AG04449 (cell line): ENCODE results near the gene ALG14.

Experiments
- CTCF ChIA-PET: fragments of 350-600 bp; formaldehyde crosslinking; extraction: SDS; loops from one replicate; lab custom pipeline; 2021; ENCODE audit warnings: antibody characterized with exemption; lab: Yijun Ruan, JAX
- POLR2A ChIA-PET: fragments of 400-600, 350-600 bp; formaldehyde crosslinking; extraction: SDS; loops from one replicate; lab custom pipeline; 2020; ENCODE audit warnings: antibody characterized with exemption, inconsistent platforms; lab: Yijun Ruan, JAX
- DNase-seq: peaks from one replicate; pipeline ENCODE4 v3.0.0-alpha.2; 2010; ENCODE audit warnings: low read depth, low spot score
- H3K4me3 ChIP-seq: 2 replicates; pipeline ENCODE4 v1.5.1; 2011; ENCODE audit warnings: low read depth, mild to moderate bottlenecking, control low read depth, low read length
- CTCF ChIP-seq: IDR thresholded peaks from one replicate; pipeline ENCODE4 v1.5.1; 2011; ENCODE audit warnings: mild to moderate bottlenecking, moderate library complexity, low read length, control low read depth, inconsistent platforms; ENCODE audit not compliant: insufficient read depth; ENCODE audit errors: missing control alignments

Gene ALG14

DNA sequence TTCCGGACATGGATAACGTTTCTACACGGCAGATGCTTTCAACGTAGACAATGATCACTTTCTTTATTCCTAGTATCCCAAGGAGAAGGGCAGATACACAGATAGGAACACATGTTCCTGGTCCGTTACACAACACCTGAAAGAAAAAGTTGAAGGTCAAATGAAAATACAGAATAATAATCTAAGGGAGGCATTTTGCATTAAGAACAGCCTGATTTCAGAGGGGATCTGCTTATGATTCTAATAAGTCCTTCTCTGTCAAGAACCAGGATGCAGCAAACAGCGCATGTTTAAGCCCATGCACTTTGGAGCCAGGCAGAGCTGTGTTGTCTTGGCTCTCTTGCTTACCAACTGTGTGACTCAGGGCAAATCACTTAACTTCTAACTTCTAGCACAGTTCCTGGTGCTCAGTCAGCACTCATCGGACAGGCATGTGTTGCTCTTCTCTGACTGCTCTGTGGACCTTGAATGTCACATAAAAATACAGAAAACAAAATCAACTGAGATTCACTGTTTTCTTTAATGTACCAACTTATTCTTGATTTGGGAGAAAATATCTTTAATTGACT is 89.5 kb downstream of the ALG14 start:
- peak; percentile 58 for DNase-seq
- ChIA-PET CTCF (no interaction called here), POLR2A (interaction anchor here (0.7 kb wide), 1 partner anchor 20 kb away, joined by 4 read pairs; no protein-coding TSS in a partner anchor)
- no peak overlapping the region for H3K4me3 ChIP-seq
- no peak for TF ChIP-seq CTCF

GRCh38 chr1:94982398-94982797 is 90.4 kb downstream of the ALG14 start:
- DNase-seq, result no peak
- POLR2A ChIA-PET, result no interaction called here

GRCh38 chr1:94981575-94981973 is 91.2 kb downstream of the ALG14 start:
- no peak for TF ChIP-seq CTCF
- no peak overlapping the region for H3K4me3 ChIP-seq
- POLR2A ChIA-PET, result no interaction called here
- CTCF ChIA-PET, result interaction anchor here (1.0 to 1.5 kb wide), 2 partner anchors 21 to 128 kb away, joined by 3 read pairs; no protein-coding TSS in a partner anchor
- DNase-seq, result no peak

More at GRCh38 chr1:94982398-94982797, 90.4 kb downstream of the ALG14 start:
- CTCF ChIA-PET, result no interaction called here
- no peak overlapping the region for H3K4me3 ChIP-seq
- TF ChIP-seq CTCF, result no peak

DNA sequence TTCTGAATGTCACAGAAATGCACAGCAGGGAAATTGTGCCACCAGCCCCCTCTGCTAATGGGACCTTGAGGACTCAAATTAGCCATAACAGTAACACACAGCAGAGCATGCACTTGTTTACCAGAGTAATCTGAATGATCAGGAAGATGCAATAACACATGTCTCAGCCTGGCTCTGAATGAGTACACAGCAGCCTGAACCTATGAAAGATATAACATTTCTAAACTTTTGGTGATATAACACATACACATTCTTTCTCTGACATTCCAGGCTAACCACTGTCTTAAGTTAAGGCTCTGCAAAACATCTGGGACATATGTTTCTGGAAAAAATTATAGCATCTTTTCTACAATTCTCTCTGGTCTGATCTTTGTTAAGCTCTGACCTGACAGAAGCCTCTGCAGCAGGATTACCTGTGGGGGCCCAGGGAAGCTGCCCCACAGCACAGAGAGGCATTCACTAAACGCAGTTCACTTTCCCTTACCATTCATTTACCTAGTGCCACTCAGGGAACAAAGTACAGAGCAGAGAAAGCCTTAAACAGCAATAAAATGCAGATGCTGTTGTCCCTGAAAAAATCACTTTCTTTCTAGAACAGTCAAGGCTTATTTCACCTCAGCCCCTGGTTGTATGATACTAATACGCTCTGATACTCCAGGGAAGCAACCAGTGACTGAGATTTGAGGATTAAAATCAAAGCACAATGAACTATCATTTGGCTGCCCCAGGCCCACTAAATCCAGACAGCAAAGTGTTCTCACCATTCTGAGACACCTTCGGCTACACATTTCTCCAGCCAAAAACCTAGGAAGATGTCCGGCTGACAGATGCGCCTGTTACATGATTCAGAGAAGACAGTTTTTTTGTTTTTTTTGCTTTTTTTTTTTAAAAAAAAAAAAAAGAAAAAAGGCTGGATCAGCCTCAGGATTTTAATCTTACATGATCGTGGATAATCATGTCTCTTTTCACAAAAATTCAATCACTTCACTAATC is 91.9 kb downstream of the ALG14 start:
- no peak for DNase-seq
- ChIA-PET CTCF (interaction anchor here (0.9 to 1.5 kb wide), 5 partner anchors 22 to 127 kb away, joined by 3 read pairs; no protein-coding TSS in a partner anchor), POLR2A (interaction anchor here (1.3 kb wide), 1 partner anchor 10 kb away, joined by 3 read pairs; no protein-coding TSS in a partner anchor)
- H3K4me3 ChIP-seq, result no peak overlapping the region
- TF ChIP-seq CTCF, result no peak

DNA sequence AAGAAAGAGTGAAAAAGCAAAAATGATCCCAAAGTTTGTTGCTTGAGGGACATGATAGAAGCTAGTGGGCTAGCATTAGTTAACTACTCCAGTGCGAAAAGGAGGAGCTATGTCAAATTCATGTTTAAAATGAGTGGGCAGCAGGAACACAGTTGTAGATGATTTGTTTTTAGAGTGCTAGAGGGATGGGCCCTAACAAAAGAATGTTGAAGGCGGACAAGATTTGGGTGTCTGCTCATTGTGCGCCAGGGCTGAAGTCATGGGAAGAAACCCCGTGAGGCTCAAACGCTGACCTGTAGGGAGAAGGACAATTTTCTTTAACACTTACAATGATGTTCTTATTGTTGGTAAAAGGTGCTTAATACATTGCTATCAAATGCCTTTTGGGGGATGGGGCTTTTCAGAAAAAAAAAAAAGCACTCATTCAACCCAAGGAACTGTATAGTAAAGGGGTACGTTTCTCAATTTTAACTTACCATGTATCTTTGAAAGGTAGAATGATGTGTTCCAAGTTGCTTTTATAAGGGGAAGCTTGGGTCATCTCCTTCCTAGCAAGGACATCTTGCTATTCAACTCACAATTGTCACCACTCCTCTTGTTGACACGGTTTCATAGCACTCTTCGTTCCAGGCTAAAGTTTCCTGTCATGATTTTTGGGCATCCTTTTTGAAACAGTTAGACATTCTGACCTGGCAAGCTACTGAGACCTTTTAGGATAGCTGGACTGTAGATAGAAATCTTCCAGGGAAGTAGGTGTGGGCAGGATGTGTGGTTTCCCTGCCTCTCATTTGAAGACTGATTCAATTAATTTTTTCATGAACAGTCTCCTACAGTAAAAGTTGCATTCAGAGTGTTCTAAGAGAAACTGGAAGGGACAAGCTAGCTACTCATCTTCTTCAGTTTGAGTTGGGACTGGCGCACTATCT is 92.8 kb downstream of the ALG14 start:
- TF ChIP-seq CTCF, result no peak
- H3K4me3 ChIP-seq, result no peak overlapping the region
- no peak for DNase-seq
- ChIA-PET POLR2A (interaction anchor here (1.3 kb wide), 1 partner anchor 9 kb away, joined by 3 read pairs; no protein-coding TSS in a partner anchor), CTCF (interaction anchor here (0.9 to 1.4 kb wide), 4 partner anchors 61 to 63 kb away, joined by 3 read pairs; no protein-coding TSS in a partner anchor)
